GM19397 (cell line): Measurements from ENCODE around the gene DLG2.
"Not testable (repeated sequence)": the region's sequence is repeated elsewhere in the genome, so short reads cannot be mapped to it uniquely, and the experiment has no call there.

ENCODE experiments used
- ATAC-seq: cut with Tn5 transposase; IDR thresholded peaks from one replicate; pipeline ENCODE4 v1.9.1; 2021; ENCODE audit warnings: mild to moderate bottlenecking, moderate library complexity; ENCODE audit not compliant: unreplicated experiment

The DLG2 gene

DNA sequence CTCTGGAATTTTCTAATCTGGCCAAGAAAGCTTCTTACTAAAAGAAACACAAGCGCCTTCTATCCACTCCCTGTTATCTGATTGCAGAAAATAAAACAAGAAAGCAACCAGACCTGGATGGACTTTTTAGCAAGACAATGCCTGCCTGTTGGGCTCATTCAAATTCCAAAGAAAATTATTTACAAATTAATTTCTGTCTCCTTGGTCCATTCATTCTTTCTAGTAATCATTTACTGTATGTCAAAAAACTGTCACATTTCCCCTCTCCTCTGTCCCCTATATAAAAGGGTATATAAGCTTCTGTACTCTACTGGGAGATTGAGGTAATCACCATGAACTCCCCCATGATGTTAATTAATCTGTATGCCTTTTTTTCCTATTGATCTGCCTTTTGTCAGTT lies 279.9 kb downstream of the DLG2 start:
- no peak for ATAC-seq

DNA sequence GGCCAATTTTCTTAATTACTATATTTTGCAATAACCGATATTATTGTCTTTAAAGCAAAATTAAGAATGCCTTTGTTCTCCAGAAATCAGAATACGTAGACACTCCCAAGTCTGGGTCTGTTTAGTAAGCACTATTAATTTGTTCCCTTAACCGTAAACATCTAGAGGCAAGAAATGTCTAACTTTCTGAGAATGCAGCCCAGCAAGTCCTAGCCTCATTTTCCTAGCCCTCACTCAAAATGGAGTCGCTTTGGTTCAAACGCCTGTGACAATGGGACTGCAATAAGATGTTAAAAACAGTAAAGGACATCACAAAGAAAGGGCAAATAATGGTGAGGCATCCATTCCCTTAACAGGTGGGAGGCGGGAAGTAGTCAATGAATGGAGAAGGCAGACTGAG lies 280.7 kb downstream of the DLG2 start:
- no peak for ATAC-seq

DNA sequence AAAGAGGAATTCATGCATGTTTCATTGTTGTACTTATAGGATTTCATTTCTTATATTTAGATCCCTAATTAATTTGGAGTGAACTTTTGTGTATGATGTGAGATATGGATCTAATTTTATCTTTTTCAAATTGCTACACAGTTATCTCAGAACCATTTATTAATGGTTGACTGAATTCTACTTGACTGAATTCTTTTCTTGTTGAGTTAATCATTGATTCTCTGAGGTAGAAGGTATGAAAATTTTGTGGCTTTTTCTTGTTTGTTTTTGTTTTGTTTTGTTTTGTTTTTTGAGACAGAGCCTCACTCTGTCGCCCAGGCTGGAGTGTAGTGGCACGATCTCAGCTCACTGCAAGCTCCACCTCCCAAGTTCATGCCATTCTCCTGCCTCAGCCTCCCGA lies 286.3 kb downstream of the DLG2 start:
- not testable (repeated sequence) for ATAC-seq

DNA sequence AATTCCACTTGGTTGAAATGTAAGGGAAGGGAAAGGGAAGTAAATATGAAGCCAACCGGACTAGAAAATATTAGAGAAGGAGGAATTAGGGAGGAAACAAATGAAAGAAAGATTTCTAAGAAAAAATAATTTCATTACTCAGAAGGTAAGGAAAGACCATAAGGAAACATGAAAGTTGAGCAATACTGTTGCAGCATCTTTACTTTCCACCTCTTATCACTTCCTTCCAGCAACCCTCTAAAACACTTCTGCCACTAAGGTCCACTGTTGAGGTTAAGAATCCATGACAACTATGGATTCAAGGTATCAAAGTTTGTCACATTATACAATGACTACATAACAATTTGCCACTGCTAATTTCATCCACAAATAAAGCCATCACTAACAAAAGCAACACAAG lies 308.6 kb downstream of the DLG2 start:
- no peak for ATAC-seq

DNA sequence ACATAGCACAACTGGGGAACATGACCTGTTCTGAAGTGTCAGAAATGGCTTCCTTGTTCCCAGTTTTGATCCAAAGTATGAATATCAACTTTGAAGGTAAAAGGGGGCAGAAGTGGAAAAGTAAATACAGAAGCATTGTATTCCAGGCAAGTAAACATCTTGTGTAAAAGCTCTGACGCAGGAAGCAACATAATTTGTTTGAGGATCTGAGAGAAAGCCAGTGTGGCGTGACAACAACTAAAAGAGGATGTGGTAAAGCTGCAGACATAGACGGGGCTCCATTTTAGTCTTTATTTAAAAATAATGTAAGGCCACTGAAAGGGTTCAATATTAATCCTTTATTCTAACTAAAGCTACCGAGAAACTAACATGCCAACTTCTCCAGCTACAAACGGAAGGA lies 310.2 kb downstream of the DLG2 start:
- ATAC-seq, result peak; percentile 98

DNA sequence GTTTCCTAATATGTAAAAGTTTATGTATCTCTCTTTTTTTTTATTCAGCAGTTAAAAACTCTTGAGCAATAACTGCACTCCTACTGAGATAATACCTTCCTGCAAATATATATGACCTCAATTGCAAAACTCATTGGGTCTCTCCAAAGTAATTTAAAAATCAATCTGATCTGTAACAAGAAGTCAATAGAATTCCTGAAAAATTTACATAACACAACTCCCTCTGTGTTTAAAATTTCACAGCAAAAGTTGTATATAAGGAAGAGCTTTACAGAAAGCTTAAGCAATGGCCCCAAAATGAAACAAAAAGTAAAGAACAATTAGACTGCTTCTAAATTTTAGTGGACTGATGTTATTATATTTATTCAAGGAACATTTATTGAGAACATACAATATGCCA lies 313.4 kb downstream of the DLG2 start:
- ATAC-seq, result no peak

DNA sequence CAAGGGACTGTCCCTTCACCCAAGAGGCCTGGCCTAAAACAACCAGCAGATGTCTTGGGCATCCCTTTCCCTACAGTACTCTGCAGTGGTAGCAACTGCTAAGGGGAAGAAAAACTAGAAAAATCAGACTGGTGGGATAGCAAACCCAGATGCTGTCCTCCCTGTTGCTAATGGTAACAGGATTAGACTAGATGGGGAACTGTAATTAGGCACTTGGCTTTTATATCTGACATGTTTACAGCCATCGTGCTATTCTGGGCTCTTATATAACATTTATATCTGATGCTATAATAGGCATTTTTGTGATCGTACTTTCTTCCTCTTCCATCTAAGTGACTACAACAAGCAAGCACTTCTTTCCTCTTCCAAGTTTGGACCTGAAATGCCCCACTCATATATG lies 316.7 kb downstream of the DLG2 start:
- ATAC-seq, result no peak

DNA sequence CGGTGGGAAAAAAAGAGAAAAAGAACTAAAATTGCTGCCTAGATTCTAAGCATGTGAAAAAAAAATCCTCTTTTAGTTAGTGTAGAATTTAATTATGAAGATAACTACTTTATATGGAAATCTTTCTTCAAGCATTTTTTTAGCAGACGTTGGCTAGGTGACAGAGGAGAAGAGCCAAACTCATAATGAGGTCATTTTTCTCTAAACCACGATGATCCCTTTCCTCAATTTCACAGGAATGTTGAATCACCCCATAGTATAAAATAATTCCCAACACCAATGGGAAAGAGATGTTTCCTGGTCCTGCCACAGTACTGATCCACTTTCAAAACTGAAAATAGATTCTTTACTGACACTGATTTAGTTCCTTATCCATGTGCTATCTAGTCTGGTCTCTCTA lies 319.8 kb downstream of the DLG2 start:
- no peak for ATAC-seq

DNA sequence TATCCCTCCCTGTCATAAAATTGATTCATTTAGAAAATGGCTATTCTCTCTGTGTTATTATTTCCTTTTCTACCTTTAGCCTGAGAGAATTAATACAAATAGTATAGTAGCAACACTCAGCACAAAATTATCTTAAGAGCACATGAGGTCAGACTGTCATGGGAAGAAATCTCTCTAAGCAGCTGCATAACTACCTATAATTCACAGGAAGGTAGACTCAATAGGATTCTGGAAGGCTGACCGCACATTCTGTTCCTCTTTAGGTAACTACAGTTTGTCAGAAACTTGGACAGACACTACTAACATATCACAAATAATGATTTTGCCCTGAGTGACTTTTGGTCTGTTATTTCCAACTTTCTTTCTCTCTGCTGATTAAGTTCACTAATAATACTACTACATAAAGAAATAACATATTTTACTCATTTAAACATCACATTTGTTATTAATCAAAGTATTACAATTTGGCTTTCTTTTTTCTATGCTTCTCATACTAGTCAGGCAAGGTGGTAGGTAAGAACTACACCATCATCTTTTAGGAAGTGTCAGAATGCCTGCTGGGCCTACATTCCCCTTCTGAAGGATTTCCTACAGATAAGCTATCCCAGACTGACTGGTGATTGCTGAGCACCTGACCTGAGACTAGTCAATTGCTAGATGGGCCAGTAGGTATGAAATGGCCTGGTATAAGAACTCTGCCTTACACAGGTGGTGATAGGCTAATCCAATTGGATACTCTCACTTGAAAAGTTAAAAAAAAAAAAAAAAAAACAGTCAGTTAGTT lies 325.1 kb downstream of the DLG2 start:
- ATAC-seq, result no peak

DNA sequence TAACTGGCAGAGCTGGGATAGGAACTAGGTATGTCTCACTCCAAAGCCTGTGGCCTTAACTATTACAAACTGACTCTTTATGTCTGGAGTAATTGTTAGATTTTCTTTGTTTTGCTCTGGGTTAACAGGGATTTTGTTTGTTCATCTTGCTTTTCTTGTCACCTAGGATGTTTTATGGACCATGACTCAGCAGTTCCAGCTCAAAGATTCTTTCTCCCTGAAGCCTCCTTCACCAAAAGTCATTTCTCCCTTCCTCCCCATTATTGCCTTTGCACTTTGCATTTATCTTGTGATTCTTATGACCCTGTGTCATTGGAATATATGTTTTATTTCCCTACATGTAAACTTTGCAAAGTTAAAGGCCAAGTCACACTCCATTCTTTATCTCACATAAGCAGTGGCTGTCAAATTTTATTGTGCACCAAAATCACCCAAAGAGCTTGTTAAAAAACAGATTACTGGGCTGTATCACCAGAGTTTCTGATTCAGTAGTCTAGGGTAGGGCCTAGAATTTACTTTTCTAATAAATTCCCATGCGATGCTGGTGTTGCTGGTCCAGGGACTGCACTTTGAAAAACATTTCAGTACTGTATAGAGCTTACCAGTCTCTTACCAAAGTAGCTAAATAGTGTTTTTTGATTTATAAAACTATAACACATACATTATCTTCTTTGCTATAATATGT lies 327.7 kb downstream of the DLG2 start:
- ATAC-seq, result no peak

DNA sequence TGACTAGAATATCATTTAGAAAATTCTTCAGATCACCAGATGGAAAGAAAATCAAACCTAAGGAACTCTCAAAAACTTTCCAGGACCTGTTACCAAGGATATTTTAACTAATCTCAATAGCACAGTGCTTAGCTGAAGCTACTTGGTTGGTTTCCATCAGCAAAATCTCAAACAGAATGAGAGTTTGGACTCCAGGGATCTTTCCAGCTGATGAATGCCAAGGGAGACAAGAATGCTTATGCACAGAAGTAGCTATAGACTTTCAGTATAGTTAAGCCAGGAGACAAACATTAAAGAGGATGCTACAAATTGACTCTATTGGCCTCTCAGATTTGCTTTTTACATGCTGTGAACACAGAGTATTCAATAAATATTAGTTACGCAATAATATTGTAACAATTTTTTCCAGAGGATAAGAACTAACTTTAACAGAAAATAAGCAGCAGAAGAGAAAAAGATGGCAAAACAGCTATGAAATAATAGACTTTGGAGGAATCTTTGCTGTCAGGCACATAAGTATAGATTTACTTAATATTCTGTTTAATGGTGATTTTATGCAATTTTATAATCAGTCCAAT lies 331.4 kb downstream of the DLG2 start:
- no peak for ATAC-seq

DNA sequence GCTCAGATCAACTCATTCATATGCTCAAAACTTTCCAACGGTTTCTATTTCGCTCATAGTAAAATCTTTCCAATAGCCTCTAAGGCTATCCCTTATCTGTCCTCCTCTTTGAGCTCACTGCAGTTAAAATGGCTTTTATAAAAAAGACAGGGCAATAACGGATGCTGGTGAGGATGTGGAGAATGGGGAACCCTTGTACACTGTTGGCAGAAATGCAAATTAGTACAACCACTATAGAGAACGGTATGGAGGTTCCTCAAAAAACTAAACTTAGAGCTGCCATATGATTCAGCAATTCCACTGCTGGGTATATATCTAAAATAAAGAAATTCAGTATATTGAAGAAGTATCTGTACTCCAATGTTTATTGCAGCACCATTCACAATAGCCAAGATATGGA lies 345.6 kb downstream of the DLG2 start:
- no peak for ATAC-seq

DNA sequence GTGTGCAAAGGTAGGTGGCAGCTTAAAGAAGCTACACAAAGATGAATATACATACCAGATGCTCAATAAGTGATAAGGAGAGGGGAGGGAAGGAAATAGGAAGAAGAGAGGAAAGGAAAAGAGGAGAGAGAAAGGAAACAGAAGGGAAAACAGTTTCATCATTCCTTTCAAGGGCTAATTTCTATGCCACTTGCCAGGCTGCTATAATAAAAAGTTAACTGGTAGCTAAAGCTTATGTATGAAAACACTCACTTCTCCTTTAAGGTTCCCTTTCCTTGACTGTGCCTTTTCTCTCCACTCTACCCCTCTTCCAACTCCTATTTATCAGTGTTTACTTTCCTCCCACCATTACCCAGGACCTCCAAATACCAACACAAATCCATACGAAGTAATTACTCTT lies 347.9 kb downstream of the DLG2 start:
- no peak for ATAC-seq

DNA sequence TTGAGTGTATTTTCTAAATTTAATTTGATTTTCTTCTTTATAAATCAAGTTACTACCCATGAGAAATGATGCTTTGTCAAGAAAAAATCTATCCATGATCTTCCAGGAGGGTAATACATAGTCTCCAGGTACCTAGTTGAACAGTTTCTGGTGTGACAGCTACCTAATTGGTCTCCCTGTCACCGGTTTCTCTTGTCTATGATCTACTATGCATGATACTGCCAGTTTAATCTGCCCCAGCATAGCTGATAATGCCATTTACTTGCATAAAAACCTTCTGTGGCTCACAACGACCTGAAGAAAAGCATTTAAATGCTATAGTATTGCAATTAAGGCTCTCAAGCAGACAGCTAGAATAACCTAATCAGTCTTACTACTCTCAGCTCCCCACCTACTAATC lies 349.5 kb downstream of the DLG2 start:
- no peak for ATAC-seq

DNA sequence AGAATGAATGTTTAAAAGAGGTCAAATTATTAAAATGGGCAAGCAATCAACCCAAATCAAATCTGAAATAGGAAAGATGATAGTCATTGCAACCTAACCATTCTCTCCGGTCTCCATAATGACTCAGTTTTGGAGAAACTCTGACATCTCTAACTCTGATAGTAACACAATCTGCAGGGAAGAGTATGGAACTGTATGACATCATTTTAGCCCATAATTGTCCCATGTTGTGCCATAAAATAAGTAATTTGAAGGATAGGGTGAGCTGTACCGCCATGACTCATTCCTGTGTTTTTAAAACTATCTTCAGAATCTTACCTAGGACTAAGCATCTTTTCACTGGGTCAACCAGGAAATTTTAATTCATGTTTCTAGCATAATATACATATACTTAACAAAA lies 350.8 kb downstream of the DLG2 start:
- ATAC-seq, result no peak

DNA sequence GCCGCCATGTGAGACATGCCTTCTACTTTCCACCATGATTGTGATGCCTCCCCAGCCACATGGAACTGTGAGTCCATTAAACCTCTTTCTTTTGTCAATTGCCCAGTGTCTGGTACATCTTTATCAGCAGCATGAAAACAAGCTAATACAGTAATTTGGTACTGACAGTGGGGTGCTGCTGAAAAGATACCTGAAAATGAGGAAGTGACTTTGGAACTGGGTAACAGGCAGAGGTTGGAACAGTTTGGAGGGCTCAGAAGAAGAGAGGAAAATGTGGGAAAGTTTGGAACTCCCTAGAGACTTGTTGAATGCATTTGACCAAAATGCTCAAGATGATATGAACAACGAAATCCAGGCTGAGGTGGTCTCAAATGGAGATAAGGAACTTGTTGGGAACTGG lies 356.8 kb downstream of the DLG2 start:
- ATAC-seq, result not testable (repeated sequence)

DNA sequence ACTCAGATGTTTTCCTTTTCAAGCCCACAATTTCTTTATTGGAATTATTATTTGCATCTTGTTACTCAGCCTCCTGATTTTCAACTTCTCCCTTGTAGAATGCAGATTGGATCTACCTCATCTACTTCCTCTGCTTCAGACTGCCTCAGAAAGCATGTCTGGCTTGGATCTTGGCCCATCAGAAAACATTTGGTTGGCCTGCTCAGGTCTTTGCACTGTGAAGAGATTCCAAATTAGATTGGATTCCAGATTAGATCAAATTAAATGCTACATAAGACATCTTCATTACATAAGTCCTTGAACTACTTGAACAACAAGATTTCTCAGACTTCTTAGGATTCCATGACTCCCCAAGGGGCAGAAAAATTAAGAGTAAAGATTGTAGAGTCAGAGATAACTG lies 358.0 kb downstream of the DLG2 start:
- ATAC-seq, result no peak

DNA sequence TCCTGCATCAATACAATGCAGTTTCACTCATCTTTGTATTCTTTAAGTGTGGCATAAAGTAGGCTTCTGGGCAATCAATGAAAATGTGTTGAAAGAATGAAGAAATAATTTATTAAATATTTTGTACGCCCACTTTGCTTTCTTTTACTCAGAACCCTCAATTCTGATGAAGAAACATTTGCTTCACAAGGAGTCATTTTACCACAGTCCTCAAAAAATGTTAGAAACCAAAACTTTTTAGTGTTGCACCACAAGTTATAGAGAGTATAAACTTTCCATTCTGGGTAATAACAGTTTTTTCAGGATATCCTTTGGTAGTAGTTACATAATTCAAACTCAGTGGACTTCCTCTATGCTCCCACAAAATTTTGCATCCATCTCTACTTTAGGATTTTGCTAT lies 360.5 kb downstream of the DLG2 start:
- no peak for ATAC-seq

DNA sequence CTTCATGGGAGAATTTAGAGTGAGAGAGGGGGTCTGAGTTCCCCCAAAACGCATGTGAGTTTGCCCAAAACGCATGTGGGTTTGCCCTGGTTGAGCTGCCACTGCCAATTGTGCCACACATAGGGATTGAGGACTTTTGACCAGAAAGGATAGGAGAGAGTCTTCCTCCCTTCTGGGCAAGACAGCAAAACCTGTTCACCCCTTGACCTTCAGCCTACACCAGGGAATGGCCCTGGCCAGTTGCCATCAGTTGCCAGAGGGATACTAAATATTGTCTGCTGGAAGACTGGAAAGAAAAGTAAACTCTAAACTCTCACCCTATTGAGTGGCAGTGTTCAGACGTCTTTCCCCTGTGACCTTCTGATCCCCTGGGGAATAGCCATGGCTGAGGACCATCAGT lies 363.8 kb downstream of the DLG2 start:
- ATAC-seq, result no peak

DNA sequence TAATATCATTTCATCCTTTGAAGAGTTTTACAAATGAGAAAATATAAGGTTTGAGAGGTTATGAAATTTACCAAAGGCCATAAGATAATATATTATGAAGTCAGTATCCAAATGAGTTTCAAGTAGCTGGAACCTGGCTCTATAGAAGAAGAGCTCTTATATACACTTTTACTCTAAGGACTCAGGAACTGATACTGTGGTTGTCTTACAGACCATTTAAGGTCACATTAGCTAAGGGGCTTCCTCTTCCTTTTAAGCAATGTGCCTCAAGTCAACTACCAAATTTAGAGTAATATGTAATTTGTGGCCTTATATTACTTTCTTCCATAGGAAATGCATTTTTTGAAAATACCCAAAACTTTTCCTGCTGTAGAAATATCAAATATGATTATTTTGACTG lies 369.3 kb downstream of the DLG2 start:
- ATAC-seq, result no peak

DNA sequence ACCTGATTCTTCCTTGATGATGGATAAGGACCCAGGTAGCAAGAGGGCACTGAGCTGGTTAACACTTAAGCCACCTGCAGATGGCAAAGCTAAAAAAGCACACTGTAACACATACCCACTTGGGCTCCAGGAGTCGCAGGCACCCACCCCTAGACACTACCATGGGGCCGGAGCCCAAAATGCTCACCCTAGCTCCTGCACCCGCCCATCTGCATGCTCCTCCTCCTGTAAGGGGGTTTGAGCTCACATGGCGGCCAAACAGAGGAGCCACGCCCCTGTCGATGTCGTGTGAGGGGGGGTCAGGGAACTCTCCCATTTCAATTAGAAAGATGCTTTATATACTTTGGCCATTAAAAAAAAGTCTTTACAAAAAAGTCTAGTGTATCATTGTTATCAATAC lies 370.7 kb downstream of the DLG2 start:
- ATAC-seq, result no peak

DNA sequence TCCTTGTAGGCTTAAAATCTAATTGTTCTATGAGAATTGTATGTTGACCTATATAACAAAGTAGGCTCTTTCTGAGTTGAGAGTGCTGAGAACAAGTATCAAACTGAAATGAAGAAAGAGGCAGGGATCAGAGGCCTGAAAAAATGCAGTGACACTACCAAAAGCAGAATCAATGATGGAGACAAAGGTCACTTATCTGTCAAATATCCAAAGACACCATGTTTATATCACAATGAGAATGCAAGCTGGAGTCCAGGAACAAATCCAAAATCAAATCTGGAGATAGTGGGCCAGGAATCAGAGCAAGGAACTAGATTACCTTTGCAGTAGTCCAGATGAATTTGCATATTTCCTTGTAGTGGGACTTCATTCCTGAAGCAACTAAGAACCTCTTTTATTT lies 377.7 kb downstream of the DLG2 start:
- ATAC-seq, result no peak
